HG03460 (cell line): ENCODE data around the gene ADAM29.
"Not testable (repeated sequence)": the region's sequence is repeated elsewhere in the genome, so short reads cannot be mapped to it uniquely, and the experiment has no call there.

Source experiments
- ATAC-seq: cut with Tn5 transposase; IDR thresholded peaks from one replicate; pipeline ENCODE4 v1.9.1; 2021; ENCODE audit not compliant: unreplicated experiment

The ADAM29 gene

DNA sequence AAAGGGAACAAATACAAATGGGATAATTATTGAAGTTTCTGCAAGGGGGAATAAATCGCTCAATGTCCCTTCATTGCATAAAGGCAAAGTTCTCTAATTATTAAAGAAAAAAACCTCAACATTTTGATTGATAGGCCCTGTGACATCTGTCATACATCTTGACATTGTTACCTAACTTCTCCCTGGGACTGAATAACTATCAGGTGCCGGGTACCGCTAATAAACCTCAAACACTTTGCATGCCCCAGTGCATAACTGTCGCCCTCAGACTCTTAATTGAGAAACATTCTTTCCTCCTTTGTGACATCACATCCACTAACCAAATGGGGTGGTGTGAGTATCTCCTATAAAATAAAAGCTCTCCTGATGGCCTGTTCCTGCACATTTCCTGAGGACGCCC, at the start of gene ADAM29:
Gene ADAM29, plus strand, starts transcription at position 301 of the 400 bp plus-strand sequence. CDS start 57,168 bp downstream, outside the sequence.
- no peak for ATAC-seq

DNA sequence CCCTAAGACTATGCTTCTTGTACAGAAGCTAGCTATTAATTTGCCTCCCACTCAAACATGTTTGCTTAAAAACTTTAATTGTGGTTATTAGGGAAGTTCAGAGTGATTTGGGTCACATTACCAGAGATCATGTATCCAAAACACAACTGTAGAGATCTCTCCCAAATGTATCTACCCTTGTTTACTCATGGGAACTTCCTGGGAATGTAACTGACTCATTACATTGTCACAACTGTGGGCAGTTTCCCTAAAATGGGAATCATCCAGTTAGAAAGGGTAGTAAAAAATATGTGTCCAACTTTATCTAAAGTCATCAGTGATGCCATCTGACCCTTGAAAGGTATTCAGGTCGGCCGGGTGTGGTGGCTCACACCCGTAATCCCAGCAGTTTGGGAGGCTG, 48.8 kb upstream of the ADAM29 start:
- no peak for ATAC-seq

DNA sequence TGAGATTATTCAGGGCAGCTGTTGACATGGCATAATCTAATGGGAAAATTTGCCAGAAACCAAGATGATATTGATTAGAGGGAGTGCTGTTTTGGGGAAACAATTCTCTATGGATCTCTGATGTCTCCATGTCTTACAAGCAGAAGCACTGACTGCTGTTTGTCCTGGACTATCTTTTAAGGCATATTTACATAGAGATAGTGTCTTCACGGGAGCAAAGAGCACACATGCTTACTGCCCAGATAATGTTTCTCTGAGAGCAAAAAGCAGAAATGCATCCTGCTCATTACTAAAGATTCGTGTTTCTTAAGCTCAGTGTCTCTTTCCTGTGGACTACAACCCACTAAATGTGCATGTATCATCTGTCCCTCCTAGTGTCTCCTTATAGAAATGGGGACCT, 47.8 kb upstream of the ADAM29 start:
- no peak for ATAC-seq

DNA sequence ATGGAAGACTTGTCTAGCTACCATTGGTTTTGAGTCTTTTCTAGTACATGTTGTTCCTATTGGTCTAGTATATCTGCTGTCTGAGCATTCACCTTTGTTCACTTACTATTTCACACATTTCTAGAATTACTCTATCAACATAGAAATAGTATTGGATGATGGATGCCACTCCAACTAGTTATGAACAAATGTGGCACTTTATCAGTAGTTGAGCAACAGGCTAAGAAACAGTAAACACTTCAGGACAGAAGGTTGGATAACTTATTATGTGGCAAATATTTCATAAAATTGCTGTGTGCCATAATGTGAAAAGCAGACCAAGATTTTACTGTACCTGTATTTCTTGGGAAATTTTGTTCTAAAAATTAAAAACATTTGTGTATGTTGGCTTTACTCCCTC, 46.8 kb upstream of the ADAM29 start:
- no peak for ATAC-seq

DNA sequence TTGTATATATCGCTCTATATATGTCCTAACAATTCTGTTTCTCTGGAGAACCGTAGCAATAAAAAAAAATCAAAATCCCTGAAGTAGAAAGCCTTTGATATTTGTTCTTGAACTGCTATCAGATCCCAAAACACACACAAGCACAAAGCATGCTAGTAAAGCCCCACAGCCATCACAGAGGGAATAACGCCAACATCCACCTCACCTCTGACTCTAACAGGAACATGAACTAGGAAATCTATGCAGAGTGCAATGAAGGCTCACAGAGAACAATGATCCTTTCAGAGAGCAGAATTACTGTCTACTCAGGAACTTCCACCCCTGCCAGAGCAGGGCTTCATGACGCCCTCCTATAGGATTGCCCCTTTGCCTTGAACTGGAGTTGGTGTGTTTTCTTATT, 45.0 kb upstream of the ADAM29 start:
- ATAC-seq, result not testable (repeated sequence)

DNA sequence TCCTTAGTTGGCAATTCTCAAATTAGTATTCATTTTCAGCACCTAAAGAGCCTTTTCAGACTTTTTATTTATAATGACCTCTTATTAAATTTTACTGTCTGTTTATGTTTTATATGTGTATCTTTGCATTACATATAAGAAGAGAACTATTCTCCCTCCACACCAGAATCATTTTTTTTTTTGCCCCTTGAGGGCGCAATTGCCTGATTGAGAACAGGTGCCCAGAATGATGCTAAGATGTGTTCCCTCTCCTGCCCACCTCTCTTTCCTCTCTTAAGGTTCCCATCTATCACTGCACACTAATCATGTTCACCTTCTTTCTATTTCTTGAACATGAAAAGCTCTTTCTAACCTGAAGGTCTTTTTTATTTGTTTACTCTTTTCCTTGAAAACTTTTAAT, 44.2 kb upstream of the ADAM29 start:
- no peak for ATAC-seq

DNA sequence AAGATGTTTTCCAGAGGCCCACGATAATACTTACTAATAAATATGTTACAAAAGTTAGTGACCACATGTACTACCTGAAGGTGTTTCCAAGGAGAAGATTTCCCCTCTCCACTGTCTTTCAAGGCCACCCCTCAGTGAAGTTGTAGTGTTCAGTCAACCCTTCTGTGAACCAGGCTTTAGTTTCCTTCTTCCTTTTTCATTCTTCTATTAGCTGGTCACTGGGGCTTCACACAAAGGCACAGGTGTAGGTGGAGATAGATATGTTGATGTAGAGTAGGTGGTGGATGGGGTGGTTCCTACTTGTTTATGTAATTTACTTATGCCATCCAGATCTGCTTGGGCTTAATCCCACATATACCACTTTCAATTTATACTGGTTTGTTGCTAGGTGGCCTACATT, 43.3 kb upstream of the ADAM29 start:
- ATAC-seq, result no peak

DNA sequence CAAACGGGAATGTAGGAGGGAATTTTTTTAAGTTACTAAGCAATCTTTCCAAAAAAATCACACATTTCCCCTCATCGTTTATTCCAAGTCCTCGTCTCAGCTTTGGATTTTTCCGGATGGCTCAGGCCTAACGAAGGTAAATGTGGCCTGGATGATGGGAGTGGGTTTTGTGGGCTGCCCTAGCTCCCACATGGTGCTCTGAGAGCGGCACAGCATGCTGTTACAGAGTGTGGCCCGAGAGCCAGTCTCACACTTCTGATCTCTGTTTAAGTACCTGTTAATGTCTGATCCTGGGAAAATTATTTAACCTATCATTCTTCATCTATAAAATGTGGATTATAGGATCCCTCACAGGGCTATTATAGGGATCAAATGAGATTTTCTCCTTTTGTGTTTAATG, 38.2 kb upstream of the ADAM29 start:
- no peak for ATAC-seq

DNA sequence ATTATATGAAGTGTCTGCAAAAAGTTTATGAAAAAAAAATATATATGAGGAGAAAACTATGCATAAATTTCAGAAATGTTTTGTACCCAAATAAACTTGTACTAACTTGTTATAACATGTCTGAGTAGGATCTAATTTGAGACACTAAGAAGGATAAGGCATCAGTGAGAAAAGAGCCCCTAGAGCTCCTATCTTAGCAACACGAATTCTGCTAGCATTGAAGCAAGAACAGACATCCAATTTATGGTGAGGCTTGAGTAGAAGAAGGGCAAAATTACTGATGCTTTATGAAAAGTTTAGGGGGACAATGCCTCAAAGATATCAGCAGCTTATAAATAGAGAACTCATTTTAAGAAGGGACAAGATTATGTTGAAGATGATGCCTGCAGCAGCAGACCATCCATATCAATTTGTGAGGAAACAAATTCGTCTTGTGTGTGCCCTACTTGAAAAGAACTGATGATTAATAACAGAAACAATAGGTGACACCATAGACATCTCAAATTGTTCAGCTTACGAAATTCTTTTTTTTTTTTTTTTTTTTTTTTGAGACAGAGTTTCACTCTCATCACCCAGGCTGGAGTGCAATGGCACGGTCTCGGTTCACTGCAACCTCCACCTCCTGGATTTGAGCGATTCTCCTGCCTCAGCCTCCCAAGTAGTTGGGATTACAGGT, 35.7 kb upstream of the ADAM29 start:
- ATAC-seq, result no peak

DNA sequence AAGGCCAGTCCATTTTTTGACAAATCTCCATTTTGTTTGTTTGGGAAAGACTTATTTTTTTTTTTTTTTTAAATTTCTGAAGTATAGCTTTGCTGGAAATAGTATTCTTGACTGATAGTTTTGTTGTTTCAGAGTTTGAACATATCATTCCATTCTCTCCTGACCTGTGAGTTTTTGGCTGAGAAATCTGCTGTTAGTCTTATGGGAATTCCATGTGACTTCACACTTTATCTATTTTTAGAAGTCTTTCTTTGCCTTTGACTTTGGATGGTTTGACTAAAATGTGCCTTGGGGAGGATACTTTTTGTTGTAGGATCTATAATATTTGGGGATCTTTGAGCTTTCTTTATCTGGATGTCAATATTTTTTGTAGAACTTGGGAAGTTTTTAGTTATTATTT, 10.7 kb upstream of the ADAM29 start:
- no peak for ATAC-seq

DNA sequence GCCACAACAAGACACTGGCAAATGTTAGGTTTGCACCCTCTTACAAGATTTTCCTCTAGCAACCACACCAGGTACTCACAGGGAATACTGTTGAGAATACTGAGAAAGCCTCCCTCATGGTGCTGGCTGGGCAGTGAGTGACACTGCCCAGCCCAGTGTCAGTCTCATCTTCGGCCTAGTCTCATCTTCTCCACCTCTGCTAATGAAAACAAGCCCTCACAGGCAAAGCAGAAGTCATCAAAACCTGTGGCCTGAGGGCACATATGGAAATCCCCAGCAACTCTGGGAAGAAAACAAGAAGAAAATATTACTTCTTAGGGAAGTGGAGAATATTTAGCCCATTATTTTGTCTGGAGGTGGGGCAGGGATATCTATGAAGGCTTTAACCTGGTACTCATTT, 7.9 kb upstream of the ADAM29 start:
- ATAC-seq, result no peak

DNA sequence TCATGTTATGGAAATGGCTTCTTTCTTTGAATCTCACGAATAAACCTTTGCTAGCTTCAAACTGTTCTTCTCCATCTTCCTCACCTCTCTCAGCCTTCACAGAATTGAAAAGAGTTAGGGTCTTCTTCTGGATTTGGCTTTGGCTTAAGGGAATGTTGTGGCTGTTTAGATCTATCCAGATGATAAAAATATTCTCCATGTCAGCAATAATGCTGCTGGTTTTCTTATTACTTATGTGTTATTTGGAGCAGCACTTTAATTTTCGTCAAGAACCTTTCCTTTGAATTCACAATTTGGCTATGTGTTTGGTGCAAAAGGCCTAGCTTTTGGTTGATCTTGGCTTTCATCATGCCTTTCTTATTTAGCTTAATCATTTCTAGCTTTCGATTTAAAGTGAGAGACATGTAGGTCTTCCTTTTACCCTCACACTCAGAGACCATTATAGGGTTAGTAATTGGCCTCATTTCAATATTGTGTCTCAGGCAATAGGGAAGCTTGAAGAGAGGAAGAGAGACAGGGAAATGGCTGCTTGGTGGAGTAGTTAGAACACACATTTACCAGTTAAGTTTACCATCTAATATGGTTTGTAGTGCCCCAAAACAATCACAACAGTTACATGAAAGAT, 5.1 kb upstream of the ADAM29 start:
- ATAC-seq, result no peak

DNA sequence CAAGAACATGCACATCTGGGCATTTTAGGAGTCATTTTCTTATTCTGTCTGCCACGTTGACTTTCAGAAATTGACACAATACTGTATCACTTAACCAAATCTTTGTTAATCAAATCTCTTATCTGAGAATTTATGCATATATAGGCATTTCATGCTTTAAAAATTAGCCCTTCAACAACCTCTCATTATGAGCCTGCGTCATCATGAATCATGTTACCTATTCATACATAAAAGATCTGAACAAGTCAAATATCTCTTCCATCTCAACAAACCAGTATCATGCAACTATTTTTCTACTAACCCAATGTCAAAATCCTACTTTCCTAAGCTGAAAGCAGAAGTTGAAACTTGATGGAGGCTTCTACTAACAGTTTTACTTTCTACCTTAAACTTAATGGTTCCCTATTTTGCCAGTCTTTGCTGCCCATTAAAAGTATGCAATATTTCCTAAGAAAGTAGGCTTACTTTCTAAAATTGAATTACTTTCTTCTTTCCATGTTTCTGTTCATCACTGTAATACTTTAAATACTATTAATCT, 1.8 kb downstream of the ADAM29 start:
- no peak for ATAC-seq

DNA sequence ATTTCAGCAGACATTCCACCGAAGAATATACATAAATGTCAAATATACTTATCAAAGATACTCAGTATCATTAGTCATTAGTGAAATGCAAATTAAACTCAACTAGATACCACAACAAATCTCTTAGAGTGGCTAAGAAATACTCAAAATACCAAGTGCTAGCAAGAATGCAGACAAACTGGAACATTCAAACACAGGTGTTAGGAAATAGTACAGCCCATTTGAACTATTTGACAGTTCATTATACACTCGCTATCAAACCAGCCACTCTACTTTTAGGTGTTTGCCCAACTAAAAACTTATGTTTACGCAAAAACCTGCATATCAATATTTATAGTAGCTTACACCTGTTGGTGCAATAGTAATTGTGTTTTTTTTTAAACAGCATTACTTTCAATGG, 8.8 kb downstream of the ADAM29 start:
- ATAC-seq, result no peak

DNA sequence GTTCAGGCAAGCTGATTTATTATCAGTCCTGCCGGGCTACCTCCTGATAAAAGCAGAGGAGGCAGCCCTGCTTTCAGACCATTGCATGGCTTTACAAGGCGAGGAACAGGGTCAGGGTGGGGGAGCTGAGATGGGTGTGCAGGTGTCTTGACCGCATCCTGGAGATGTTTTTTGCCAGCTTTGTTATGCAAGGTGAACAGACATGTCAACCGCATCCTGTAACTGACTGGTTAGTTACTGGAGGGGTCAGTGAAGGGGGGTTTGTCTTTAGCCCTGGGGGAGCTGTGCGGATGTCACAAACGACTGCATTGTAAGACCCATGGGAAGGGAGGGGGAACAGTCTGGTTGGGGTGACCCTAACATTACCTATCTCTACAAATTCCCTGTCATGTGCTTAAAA, 10.0 kb downstream of the ADAM29 start:
- no peak for ATAC-seq

DNA sequence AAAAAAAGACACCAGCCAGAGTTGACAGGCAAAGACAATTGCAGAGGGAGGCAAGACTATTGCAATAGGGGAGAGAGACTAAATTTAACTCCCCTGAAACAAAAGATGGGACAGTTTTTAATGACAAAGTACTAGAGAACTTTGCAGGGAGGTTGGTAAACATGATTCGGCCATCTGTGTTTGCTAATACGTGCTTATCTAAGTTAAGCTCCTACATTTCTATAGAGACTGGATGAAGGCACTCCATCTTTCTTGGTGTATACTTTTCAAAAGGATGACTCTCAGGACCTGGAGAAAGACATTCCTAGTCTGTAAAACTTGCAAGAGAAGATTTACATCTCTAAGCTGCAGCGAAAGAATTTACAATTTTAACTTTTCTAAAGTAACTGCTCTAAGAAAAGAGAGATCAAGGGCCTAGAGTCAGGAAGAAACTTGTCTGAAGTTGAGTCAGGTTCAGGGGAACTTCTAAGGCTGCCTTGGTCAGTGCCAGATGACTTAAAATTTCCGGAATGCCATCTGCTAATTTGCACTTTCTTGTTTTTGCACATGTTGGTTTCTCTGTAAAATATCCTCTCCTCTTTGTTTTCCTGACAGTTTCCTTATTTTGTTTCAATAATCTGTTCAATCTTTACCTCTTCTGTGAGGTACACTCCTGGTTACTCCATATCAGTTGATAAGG, 10.6 kb downstream of the ADAM29 start:
- ATAC-seq, result no peak

DNA sequence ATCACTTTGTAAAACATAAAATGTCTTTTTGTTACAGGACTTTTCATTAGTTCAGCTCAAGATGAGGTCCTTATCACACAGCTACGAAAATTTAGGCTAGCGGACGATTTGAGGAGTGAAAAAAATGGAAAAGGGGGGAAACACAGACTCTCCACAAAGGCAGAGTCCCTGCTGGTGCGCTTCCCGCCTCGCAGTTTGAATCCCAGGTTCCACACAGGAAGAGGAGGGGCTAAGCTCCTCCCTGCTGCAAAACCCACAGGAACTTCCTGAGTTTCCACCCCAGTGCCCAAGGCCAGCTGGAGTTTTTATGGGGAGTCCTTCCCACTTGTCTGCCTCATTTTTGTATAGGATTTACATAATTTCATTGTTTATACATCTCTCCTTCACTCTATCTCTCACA, 11.2 kb downstream of the ADAM29 start:
- no peak for ATAC-seq

DNA sequence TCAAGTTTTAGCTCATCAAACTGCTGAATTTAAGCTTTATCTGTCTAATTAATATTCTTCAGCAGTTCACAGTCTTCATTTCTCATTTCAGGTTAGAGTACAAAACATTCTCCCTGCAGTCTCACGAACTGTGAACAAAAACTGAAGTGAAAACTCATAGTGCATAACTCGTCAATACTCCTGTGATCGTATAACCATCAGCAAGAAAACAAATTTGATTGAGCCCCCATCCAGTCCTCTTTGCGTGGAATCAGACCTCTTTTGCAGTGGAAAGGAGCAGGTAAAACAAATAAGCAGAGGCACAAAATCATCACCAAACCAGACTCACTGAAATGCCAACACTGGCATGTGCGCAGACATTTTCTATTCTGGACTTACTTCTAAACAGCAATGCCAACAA, 12.7 kb downstream of the ADAM29 start:
- no peak for ATAC-seq

DNA sequence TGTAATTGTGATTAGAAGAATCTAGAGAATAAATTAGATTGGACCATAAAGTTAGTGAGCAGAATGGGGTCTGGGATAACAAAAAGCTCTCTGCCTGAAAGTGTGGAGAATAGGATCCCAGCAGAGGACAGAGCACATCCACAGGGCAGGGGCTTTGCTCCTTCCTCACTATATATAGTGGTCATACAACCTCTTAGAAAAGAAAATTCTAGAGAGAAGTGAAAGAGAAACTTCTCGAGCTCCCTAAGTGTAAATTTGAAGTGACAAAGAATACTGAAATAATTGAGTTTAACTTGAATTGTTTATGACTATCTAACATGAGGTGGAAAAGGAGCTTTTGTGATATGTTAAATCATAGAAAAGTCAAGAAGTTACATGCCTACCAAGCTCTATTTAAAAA, 14.9 kb downstream of the ADAM29 start:
- no peak for ATAC-seq

DNA sequence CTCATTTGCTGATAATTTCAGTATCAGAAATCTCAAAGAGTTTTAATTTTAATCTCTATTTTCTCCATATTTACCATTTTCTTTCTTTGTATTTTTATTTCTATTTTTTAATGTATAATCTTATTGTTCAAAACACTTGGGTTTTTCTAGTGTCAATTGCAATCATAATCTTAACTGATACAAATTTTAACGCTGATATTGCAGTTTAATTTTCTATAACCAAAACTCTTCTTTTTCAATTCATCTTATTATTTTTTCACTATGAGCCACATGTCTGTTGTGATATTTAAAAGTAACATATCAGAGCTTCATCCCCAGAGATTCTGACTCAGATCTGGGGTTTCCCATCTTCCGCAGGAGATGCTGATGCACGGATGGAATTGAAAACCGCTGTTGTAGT, 16.2 kb downstream of the ADAM29 start:
- ATAC-seq, result no peak

DNA sequence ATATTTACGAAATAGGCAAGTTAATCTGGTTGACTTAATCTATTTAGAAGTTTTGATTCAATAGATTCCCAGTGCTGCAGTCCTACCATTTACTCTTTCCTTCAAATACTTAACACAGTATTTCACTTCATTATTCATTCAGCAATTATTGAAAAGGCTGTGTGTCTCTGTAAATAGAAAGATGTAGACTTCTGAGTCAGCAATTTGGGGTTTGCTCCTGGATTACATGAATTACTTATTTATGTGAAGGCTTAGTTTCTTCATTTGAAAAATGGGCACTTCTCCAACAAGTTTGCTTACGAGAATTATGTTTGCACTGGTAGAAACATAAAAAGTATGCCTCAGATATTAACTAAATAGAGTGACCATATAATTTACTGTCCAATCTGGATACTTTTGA, 17.4 kb downstream of the ADAM29 start:
- no peak for ATAC-seq

DNA sequence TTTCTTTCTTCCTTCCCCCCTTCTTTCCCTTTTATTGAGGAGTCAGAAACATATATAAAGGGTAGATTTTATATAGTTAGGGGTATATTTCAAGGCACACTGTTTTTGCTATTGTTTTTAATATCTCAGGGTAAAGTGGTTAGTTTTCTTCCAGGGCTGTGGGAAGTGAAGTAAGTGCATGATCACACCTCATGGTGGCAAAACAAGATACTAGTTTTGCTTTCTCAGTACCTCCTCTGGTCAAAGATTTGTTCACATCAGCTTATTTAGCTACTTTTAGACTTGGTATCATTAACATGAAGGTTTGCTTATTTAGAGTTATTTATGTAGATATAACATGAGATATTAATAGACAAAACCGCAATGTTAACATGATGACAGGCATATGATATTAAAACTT, 21.8 kb downstream of the ADAM29 start:
- ATAC-seq, result no peak
